ENCODE measurements around the gene PALD1. TPM values are rescaled to one million over a fixed set of nuclear protein-coding genes. Genes with fewer than 3 reads are reported as not detected.

PALD1 gene
- total and polyA plus RNA-seq, 2 of the 4 experiments (the other 2 are of a cell fraction), result 0.12 to 0.18 TPM

GRCh38 chr10:70598857-70599295, 120.3 kb downstream of the PALD1 start:
- Histone ChIP-seq H2BK15ac (ENCODE audit: low read depth, low read length) (no peak overlapping the region), H2BK5ac (ENCODE audit: low read depth, low read length, poor library complexity, severe bottlenecking) (no peak overlapping the region), H3K56ac (ENCODE audit: extremely low read depth, insufficient read depth, low read length) (no peak overlapping the region), H3K4me2 (ENCODE audit: low read depth, low read length) (no peak overlapping the region), H2AFZ (replicated peaks; ENCODE audit: low read length, poor library complexity) (no peak overlapping the region), H4K20me1 (ENCODE audit: insufficient read depth, low read length) (no peaks in the 10 kb centered on the region), H3K23ac (ENCODE audit: low read depth, low read length) (no peak overlapping the region), H3K9ac (ENCODE audit: low read depth, low read length) (no peak overlapping the region), H2BK20ac (ENCODE audit: low read depth, low read length) (no peak overlapping the region), H3K9me1 (ENCODE audit: insufficient read depth, low read length) (no peaks in the 10 kb centered on the region), H2BK120ac (ENCODE audit: low read depth, low read length) (no peak overlapping the region), H3K9me3 (ENCODE audit: control insufficient read depth, insufficient read depth, low read length) (no peaks in the 10 kb centered on the region), H3K79me1 (ENCODE audit: low read depth in 1 of 2, low read length in 2 of 2) (no peaks in the 10 kb centered on the region), H3K27ac (ENCODE audit: insufficient read depth, low read length) (no peak overlapping the region), H3K18ac (ENCODE audit: low read depth, low read length) (no peak overlapping the region), H3K4me1 (ENCODE audit: control insufficient read depth, insufficient read depth, low read length) (no peaks in the 10 kb centered on the region), H3K14ac (replicated peaks; ENCODE audit: low read depth, low read length) (no peak overlapping the region), H2AK5ac (ENCODE audit: low read depth, low read length) (no peak overlapping the region), H3K4me3 (ENCODE audit: insufficient read depth, low read depth, low read length) (no peak overlapping the region), H3K36me3 (ENCODE audit: control insufficient read depth, insufficient read depth, low read length) (no peaks in the 10 kb centered on the region), H4K5ac (ENCODE audit: low read depth, low read length) (no peak overlapping the region), H2AK9ac (replicated peaks; ENCODE audit: low read depth, low read length, poor library complexity) (no peak overlapping the region), H3K27me3 (ENCODE audit: control insufficient read depth, insufficient read depth, low read length) (peaks cover 28% of the 10 kb centered on the region), H4K91ac (ENCODE audit: insufficient read depth, low read depth, low read length) (no peak overlapping the region), H4K8ac (ENCODE audit: low read depth in 2 of 2, low read length in 2 of 2) (no peak overlapping the region), H3K4ac (ENCODE audit: low read depth, low read length) (no peak overlapping the region)
- POLR2A ChIA-PET (ENCODE audit: unreplicated experiment), result no interaction called here
- BruUV-seq (replicated peaks), result no TSS peak
- dilution Hi-C loops (cut with HindIII; ENCODE audit: low sequenced_read_pairs, unreplicated experiment) (no loop called here), in situ Hi-C loops (cut with MboI; ENCODE audit: low sequenced_read_pairs) (no loop called here), intact Hi-C loops (cut with micrococcal nuclease) (no loop called here)
- whole genome bisulfite sequencing, 2 experiments (ENCODE audit: extremely low coverage in 2 of 2, insufficient read length in 1 of 2), result 90% methylated on average over 2 of the region's 16 CpGs; no CpG with 5 or more reads in 1 of the 2 experiments
- TF ChIP-seq BHLHE40 (IDR thresholded peaks at IDR 0.05; ENCODE audit: low read depth, low read length) (no peak), FOS (IDR thresholded peaks at IDR 0.05; ENCODE audit: low read depth, low read length) (no peak), RCOR1 (IDR thresholded peaks at IDR 0.05; ENCODE audit: insufficient replicate concordance, low read length) (no peak), ELK1 (IDR thresholded peaks at IDR 0.05; ENCODE audit: borderline replicate concordance, low read depth, low read length) (no peak), POLR2A (IDR thresholded peaks at IDR 0.05; ENCODE audit: low read depth, low read length) (no peak), SMC3 (IDR thresholded peaks at IDR 0.05; ENCODE audit: low read depth, low read length) (no peak), NFE2L2 (IDR thresholded peaks at IDR 0.05; ENCODE audit: low read depth, low read length) (no peak), CHD1 (IDR thresholded peaks at IDR 0.05; ENCODE audit: low read depth, low read length) (no peak), MAZ (IDR thresholded peaks at IDR 0.05; ENCODE audit: borderline replicate concordance, low read depth, low read length) (no peak), MAFK (IDR thresholded peaks at IDR 0.05; ENCODE audit: low read depth, low read length) (no peak), CTCF (conservative IDR thresholded peaks at IDR 0.05; ENCODE audit: low read depth, low read length) (no peak), RAD21 (IDR thresholded peaks at IDR 0.05; ENCODE audit: low read length) (no peak), MXI1 (IDR thresholded peaks at IDR 0.05; ENCODE audit: borderline replicate concordance, low read depth, low read length) (no peak), CEBPB (IDR thresholded peaks at IDR 0.05; ENCODE audit: low read depth, low read length) (no peak), RFX5 (IDR thresholded peaks at IDR 0.05; ENCODE audit: low read depth, low read length) (no peak)
- TF ChIP-seq, protein P1, sequence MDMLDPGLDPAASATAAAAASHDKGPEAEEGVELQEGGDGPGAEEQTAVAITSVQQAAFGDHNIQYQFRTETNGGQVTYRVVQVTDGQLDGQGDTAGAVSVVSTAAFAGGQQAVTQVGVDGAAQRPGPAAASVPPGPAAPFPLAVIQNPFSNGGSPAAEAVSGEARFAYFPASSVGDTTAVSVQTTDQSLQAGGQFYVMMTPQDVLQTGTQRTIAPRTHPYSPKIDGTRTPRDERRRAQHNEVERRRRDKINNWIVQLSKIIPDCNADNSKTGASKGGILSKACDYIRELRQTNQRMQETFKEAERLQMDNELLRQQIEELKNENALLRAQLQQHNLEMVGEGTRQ (IDR thresholded peaks at IDR 0.05; ENCODE audit: low read depth, low read length), result no peak
- CTCF ChIA-PET, result no interaction called here
- DNase-seq (no peak), ATAC-seq (ENCODE audit: low read depth) (no peak)

Measured in IMR-90 (cell line).